ENCODE data around the gene INPP5K. TPM values are rescaled to one million over a fixed set of nuclear protein-coding genes. Genes with fewer than 3 reads are reported as not detected.

Gene INPP5K
- total and polyA plus RNA-seq, 7 donors = 25.7 to 66.5 (median 41.0) TPM

DNA sequence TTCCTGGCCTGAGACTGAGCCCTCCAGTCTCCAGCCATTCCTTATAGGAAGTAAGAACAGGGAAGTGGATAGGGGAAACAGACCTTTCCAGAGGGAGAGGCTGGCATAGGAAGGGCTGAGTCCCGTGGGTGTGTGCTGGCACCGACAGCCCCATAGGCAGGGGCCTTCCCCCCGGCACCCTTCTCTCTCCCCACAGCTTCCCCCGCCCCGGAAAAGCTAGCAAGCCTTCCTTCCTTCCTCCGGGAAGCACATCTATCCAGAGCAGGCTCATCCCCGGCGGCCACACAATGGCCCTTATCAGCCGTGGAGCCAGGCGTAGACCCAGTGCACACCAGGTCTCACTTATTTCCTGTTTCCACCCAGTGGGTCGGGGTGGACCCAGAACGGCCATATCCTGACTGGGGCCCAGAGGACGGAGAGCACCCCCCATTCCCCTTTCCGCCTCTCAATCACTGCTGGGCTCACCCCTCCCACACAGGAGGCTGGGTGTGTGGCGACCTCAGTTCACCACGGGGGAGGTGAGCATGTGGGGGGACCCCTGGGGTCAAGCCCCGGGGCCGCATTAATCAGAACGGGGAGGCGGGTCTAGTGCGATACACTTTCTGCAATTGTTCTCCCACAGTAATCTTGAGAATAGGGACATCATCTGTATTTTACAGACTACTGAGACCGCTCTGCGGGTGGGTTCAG, 23.0 kb downstream of the INPP5K start:
- H3K4me1 ChIP-seq = peaks cover 0 to 81% (median 76%) of the 10 kb centered on the region in 4 donors

DNA sequence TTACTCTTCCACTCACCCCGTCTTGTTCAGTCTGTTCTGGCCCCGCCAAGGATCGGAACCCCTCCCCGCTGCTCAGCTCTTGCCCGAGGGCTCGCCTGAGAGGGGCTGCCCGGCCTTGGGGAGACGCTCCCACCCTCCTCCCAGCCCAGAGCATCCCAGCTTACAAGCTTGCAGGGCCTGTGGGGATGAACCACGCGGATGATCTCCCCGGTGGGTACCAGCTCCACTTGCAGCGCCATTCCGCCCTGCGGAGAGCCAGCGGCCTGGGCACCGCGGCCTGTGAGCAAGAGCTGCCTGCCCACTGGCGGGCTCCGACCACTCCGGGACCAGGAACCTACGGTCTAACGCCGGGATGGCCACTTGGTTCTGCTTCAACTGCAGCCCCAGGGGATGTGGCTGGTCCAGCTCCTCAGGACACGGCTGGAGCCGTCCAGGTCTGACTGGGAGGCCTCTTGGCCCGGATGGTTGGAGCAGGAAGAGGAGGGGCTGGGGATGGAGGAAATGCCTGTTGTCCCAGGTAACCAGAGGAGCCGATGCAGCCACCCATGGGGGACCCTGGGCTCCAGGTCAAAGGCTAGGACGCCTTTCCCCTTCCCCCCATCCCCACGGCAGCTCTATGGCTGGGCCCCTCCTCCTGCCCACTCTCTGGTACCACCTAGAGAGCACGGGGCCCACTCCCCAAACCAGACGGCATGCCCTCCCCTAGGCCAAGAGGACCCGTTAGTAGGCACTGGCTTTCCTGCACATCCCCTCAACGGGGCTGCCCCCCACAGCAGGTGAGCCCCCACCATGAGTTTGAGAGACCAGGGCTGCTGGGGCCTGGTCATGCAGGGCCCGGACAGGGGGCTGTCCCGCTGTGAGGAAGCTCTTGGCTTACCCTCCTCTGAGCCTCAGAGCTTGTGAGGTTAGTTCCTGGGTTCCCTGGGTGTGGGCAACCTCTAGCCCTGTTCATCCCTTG, 23.9 kb downstream of the INPP5K start, which contains the start of gene MYO1C:
Gene MYO1C (minus strand): TSS at position 438 of the 958 bp plus-strand sequence. CDS start 199 bp downstream, at position 239.
- Histone ChIP-seq H3K4me3 (peak within 1 kb of the TSS; percentile 27 to 85 (median 81)), H3K9me3 (no peaks in the 10 kb centered on the region), H3K27me3 (no peaks in the 10 kb centered on the region), H3K4me1 (peaks cover 0 to 87% (median 83%) of the 10 kb centered on the region in 4 donors), H3K27ac (peak within 1 kb of the TSS; percentile 90 to 100 (median 98)), H3K36me3 (peaks cover 0 to 25% (median 2%) of the 10 kb centered on the region in 4 donors)
- DNase-seq = peak; percentile 79
- peak in 3 of 4 donors; percentile 35 to 53 (median 41) for TF ChIP-seq POLR2AphosphoS5 (IDR thresholded peaks at IDR 0.05)
- TF ChIP-seq, protein P1, sequence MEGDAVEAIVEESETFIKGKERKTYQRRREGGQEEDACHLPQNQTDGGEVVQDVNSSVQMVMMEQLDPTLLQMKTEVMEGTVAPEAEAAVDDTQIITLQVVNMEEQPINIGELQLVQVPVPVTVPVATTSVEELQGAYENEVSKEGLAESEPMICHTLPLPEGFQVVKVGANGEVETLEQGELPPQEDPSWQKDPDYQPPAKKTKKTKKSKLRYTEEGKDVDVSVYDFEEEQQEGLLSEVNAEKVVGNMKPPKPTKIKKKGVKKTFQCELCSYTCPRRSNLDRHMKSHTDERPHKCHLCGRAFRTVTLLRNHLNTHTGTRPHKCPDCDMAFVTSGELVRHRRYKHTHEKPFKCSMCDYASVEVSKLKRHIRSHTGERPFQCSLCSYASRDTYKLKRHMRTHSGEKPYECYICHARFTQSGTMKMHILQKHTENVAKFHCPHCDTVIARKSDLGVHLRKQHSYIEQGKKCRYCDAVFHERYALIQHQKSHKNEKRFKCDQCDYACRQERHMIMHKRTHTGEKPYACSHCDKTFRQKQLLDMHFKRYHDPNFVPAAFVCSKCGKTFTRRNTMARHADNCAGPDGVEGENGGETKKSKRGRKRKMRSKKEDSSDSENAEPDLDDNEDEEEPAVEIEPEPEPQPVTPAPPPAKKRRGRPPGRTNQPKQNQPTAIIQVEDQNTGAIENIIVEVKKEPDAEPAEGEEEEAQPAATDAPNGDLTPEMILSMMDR (IDR thresholded peaks at IDR 0.05) = no peak
- TF ChIP-seq EP300 (IDR thresholded peaks at IDR 0.05) = no peak
- intact Hi-C loops (cut with DNase I) = loop anchor here (2.0 to 5.0 kb wide), 2 partner anchors 24 to 125 kb away; partner anchors contain the start of gene INPP5K
- whole genome bisulfite sequencing, 2 donors = 61 to 73% methylated on average over 35 of the region's 35 CpGs

More for the DNA sequence above, 23.0 kb downstream of the INPP5K start:
- TF ChIP-seq POLR2A (IDR thresholded peaks at IDR 0.05) (no peak), EP300 (IDR thresholded peaks at IDR 0.05) (no peak), POLR2AphosphoS5 (IDR thresholded peaks at IDR 0.05) (peak in 1 of 4 donors; percentile 7)
- TF ChIP-seq, protein P1 (IDR thresholded peaks at IDR 0.05) = no peak
- H3K27me3 ChIP-seq = no peaks in the 10 kb centered on the region
- peaks cover 0 to 33% (median 4%) of the 10 kb centered on the region in 4 donors for H3K36me3 ChIP-seq
- peak; percentile 78 for DNase-seq
- H3K27ac ChIP-seq = peak overlapping the region; percentile 90 to 100 (median 98)
- no peaks in the 10 kb centered on the region for H3K9me3 ChIP-seq
- H3K4me3 ChIP-seq = no peak overlapping the region
- intact Hi-C loops (cut with DNase I) = loop anchor here (2.0 to 5.0 kb wide), 2 partner anchors 23 to 126 kb away; partner anchors contain the start of gene INPP5K
- 48 to 53% methylated on average over 23 of the region's 23 CpGs for WGBS, 2 donors

DNA sequence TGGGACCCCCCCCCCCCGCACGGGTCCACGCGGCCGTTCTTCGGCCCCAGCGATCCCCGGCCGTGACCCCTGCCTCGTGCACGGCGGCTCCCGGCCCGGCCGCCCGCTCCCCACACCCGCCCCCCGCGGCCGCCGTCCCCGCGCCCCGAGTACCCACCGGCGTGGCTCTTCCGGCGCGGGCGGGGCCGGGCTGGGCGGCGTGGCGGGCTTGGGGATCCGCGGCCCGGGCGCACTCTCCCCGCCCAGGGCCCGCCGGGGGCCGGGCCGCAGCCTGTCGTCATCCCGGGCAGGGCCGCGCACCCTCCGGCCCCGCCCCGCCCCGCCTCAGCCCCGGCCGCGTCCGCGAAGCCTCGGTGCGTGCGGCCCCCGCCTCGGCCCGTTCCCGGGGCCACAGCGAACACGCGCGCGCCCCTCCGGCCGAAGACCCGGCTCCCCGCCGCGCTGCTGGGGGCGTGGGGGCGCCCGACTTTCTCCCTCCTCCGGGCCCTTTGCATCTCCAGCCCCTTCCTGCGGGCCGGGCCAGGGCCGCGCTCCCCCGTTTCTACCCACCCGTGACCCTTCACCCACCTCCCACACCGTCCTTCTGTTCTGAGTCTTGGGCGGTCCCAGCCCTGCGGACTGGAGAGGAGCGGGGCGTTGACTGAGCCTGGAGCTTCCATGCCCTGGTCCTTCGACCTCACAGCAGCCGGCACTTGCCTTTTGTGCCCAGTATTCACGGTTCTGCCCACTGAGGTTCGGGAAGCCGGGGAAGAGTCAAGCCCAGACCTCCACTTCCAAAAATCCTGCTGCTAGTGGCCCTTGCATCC, 24.8 kb downstream of the INPP5K start:
- WGBS, 2 donors = 1% methylated on average over 94 of the region's 94 CpGs

DNA sequence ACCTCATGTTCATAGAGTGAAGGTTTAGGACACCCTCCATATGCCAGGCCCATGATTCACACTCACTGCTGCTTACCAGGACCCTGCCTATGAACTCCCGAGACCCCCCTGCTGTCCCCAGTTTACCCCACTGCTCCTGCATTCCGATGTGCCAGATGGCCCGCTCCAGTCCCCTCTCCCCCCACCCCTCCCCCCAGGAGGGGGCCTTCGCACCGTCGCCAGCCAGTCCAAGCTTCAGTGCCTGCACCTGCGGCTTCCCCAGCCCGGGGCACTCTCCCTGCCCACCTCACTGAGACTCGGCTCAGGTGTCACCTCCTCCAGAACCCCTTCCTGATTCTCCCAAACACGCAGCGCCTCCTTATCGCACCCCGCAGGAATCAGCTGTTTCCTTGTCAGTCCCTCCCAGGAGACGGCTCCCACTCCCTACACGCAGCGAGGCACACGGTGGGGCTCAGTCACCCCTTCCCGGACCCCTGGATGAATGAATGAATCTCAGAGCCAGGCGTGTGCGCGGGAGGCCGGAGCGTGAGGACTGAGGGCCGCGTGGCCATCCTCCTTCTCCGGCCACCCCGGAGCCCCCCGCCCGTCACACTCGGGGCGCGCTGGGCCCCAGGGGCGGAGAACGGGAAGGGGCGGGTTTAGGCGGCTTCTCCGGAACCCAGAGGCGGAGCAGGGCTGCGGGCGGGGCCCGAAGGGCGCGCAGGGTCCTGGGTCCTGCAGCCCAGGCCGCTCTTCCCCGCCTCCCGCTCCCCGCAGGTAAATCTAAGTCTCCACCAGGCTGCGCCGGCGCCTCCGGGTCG, 25.6 kb downstream of the INPP5K start:
- Histone ChIP-seq H3K9me3 (no peaks in the 10 kb centered on the region), H3K27me3 (no peaks in the 10 kb centered on the region), H3K36me3 (peaks cover 0 to 8% (median 0%) of the 10 kb centered on the region in 4 donors), H3K27ac (peak overlapping the region; percentile 98 to 100 (median 99)), H3K4me3 (peak overlapping the region; percentile 56 to 85 (median 81)), H3K4me1 (peaks cover 0 to 90% (median 88%) of the 10 kb centered on the region in 4 donors)
- peak; percentile 83 for DNase-seq
- intact Hi-C loops (cut with DNase I) = loop anchor here (5.0 kb wide), 1 partner anchor 124 kb away; no protein-coding TSS in a partner anchor
- WGBS, 2 donors = 1% methylated on average over 52 of the region's 52 CpGs
- TF ChIP-seq, protein P1 (IDR thresholded peaks at IDR 0.05) = no peak
- peak; percentile 59 to 83 (median 68) for TF ChIP-seq POLR2AphosphoS5 (IDR thresholded peaks at IDR 0.05)
- TF ChIP-seq EP300 (IDR thresholded peaks at IDR 0.05) = no peak
- peak; percentile 35 to 69 for TF ChIP-seq POLR2A (IDR thresholded peaks at IDR 0.05)

More for the DNA sequence above, 24.8 kb downstream of the INPP5K start:
- intact Hi-C loops (cut with DNase I) = loop anchor here (2.0 to 5.0 kb wide), 2 partner anchors 25 to 124 kb away; partner anchors contain the start of gene INPP5K
- H3K27ac ChIP-seq = peak overlapping the region; percentile 98 to 100 (median 99)
- peaks cover 0 to 16% (median 0%) of the 10 kb centered on the region in 4 donors for H3K36me3 ChIP-seq
- TF ChIP-seq POLR2A (IDR thresholded peaks at IDR 0.05) (no peak), POLR2AphosphoS5 (IDR thresholded peaks at IDR 0.05) (peak in 1 of 4 donors; percentile 19)
- no peaks in the 10 kb centered on the region for H3K9me3 ChIP-seq
- peak overlapping the region; percentile 56 to 85 (median 81) for H3K4me3 ChIP-seq
- peaks cover 0 to 92% (median 90%) of the 10 kb centered on the region in 4 donors for H3K4me1 ChIP-seq
- no peaks in the 10 kb centered on the region for H3K27me3 ChIP-seq
- DNase-seq = peak; percentile 85
